NCI-H1694 treated with DMSO at 0.1 percent for 48 hours (cell line): ENCODE data around the gene SPIRE2.

Experiments used
- DNase-seq: peaks from one replicate; lab custom pipeline; 2025; lab: John Stamatoyannopoulos, UW

The SPIRE2 gene

DNA sequence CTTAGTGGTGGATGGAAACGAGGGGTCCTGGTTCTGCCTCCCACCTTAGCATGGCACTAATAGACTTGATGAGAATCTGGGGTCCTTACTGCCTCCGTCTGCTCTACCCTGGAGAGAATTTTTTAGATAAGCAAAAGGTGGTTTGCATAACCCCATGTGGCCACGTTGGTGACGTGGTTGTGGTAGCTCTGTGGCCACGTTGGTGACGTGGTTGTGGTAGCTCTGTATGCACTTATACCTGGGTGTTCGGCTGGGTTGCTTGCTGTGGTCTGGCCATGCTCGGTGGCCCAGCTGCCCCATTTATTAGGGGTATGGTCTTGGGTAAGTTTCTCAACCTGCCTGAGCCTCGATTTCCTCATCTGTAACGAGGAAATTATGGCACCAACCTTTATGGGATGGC lies 13.0 kb downstream of the SPIRE2 start:
- DNase-seq, result no peak

DNA sequence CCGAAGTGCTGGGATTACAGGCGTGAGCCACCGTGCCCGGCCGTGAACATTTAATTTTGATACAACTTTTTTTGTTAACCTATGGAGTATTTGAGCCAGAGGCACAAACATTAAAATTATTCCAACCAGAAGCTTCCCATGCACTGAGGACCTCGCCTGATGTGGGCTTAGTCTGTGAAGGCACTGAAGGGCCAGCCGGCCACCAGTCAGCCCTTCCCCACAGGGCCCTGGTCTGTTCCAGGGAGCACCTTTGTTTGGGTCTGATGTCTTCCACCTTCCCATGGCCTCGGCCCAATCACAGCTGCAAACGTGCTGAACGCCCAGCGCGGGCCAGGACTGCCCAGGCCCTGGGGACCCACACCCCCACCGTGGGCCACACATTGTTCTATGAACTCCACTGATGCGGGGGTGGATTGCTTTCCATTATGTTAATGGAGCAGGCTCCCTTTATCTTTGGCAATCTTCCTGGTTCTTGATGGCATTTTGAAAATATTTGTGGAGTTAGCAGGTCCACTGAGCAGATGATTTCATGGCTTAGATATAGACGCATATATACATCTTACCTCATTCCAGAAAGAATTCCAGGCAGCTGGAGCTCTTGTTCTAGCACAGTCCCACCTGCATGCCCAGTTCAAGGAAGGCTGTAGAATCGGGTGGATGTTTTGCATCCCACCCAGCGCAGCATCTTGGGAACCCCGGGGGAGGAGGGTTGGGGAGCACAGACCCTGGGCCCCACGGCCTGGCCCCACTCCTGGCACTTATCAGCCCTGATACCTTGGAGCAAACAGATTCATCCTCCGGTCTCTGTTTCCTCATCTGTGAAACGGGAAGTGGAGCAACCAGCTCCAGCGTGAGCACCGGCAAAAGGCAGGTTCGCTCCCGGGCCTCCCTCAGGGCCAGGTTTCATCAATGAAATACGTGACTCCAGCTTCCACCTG lies 14.5 kb downstream of the SPIRE2 start:
- DNase-seq, result no peak

DNA sequence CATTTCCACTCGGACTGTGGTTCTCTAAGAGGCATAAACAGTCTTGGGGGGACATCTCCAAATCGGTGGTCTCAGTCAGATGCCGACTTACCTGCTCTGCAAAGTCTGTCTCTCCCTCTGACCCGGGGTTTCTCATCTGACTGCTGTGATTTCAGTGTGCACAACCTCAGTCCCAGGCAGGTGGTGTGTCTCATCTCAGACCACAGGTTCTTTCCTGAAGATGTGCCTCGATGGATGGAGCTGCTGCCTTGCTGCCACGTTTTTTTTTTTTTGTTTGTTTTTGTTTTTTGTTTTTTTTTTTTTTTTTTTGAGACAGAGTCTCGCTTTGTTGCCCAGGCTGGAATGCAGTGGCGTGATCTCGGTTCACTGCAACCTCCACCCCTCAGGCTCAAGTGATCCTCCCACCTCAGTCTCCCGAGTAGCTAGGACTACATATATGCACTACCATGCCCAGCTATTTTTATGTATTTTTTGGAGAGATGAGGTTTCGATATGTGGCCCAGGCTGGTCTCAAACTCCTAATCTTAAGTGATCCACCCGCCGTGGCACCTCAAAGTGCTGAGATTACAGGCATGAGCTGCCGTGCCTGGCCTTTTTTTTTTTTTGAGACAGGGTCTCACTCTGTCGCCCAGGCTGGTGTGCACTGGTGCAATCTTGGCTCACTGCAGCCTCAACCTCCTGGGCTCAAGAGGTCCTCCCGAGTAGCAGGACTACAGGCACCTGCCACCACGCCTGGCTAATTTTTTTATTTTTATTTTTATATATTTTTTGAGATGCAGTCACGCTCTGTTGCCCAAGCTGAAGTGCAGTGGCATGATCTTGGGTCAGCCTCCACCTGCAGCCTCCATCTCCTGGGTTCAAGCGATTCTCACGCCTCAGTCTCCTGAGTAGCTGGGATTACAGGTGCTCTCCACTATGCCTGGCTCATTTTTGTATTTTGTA lies 15.4 kb downstream of the SPIRE2 start:
- no peak for DNase-seq

DNA sequence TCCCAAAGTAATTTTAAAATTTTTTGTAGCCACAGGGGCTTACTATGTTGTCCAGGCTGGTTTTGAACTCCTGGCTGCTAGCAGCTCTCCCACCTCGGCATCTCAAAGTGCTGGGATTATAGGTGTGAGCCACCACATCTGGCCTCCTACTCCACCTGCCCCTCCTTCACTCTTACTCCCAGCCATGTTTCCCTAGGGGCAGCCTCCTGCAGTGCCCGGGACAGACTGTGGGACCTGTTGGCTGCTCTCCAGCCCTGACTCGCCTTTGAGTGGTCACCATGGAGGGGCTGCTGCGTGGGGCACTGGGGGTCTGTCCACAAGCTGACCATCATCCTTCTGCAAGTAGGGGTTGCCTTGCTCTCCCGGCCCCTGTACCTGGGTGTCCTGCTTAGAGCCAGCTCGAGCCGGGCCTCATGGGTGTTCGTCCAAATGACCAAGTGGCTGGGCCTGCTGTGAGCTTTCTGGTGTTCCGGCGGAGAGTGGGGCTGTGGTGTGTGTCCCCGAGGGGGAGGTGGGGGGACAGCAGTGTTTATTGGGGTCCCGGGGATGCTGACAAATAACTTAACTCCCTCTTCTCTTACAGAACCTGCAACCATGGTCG lies 16.6 kb downstream of the SPIRE2 start:
- DNase-seq, result no peak

DNA sequence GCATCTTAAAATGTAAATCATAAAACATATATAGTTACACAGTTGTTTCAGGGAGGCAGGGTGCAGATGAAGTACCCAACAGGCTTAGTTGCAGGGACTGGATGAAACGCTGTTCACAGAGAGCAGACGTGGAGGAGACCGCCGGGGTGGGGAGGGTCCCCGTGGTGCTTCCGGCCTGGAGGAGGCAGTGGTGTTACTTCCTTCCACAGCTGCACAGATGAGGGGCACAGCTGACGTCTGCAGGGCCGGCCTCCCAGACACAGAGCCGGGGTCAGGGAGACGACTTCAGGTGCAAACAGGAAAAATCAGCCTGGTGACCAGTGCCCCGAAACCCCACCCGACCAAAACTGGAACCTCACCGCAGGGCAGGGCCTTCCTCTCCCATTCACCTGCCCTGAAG lies 17.1 kb downstream of the SPIRE2 start:
- DNase-seq, result no peak

DNA sequence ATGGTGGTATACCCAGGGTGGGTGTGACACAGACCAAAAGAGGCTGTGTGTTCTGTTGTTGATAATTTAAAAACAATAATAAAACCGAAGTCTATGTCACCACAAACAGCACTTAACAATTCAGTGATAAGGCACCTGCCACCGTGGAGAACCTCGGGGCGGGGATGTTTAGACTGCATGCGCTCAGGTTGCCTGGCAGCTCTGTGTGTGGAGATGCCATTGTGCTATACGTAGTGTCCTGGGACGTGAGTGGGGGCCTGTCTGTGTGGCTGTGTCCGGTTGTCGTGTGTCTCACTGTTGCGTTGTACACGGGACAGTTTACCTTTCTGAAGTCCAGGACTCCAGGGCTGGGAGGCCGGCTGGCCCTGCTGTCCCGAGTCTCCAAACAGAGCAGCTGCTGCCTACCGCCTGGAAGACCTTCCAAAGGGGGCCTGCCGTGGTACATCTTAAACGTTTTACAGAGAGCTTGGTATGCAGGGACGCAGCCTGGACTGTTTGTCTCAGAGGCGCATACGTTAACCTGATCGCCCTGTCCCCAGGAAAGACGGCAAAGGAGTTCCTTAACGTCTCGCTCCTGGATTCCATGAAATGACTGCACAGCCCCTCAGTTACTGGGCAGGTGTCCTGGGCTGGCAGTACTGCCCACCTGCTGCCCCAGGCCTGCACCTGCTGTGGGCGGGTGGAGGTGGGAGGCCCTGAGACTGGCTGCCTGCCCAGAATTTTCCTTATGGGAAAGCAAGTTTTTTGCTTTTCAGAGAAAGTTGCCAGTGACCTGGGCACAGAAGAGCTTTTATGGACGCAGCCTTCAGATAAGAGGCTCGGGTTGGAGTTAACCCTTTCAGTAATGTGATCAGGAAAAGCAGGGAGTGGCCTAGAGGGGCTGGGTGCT lies 19.0 kb downstream of the SPIRE2 start:
- DNase-seq, result no peak

DNA sequence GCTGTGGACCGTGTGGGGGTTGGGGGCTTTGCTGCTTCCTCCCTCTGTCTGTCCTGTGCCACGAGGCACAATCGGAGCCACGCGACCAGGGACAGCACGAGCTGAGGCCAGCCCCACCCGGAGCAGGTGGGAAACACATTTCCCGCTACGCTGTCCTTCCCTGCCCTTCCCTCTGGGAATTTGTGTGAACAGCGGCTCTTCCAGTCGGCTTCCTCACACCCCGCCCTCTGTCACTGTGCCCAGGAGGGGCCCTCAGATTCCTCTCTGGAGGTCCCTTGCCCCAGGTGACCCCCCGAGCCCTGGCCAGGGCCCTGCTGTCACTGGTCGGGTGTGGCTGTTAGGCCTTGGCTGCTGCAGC lies 19.6 kb downstream of the SPIRE2 start:
- DNase-seq, result no peak

DNA sequence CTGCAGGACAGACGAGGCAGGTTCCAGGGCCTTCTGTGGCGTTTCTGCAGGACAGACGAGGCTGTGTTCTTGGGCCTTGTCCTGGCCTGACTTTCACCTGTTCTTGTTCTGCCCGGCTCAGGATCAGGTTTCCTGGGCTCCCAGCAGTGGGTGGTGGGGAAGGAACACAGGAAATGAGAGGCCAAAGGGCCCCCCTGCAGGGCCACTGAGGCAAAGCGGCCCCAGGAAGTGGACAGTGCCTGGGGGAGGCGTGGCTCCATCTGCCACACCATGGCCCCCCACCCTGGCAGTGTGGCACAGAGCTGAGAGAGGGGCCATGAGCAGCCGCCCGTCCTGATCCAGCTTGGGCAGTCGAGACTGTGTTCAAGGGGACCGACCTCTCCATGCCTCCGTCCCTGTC lies 20.7 kb downstream of the SPIRE2 start:
- DNase-seq, result no peak

DNA sequence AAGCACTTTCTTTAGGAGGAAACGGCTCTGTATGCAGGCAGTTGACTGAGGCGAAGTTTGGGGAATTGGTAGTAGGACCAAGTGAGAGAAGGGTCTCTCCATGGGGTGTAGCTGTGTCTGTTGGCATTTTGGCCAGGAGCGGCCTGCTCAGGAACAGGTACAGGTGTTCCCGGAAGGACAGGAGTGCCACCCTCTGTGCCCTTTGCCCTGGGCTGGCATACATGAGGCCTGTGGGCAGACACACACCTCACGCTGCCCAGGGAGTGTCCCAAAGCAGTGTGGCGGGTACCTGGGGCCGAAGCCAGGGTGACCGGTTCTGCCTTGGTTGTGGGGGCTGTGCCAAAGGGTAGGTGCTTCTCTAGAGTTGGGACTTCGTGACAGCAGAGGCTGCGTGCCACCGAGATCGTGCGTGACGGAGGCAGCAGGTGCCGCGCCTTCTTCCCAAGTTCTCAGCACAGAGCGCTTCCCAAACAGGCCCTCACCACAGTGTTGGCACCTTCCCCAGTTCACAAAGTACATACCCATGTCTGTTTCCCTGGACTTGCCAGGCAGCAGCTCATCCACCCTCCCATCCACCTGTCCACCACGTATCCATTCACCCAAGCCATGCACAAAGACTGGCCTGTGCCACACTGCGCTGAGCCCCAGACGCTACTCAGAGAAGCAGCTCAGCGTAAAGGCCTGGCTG lies 25.2 kb downstream of the SPIRE2 start:
- DNase-seq, result no peak

DNA sequence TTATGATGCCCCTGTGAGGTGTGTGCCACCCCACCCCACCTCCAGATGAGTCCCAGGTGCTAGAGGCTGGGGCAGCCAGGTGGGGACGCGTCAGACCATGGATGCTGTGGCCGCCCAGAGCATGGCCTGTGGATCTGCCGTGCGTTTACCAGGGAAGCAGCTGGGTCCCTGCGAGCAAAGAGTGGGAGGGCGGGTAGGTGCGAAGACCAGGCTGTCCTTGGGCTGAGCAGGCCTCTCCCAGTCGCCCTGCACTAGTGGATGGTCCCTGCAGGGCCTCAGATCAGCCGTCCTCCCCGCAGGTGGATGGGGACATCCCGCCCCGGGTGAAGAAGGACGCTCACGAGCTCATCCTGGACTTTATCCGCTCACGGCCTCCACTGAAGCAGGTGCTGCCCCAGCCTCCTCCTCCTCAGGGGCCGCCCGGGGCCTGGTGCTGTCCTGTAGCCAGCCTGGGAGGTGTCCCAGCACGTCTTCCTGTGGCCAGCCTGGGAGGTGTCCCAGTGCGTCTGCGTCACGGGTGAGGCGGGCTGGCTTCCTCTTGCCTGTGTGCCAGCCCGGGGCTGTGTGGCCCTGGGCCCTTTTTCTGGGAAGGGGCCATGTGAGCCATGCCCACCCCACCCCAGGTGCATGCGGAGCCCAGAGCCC lies 27.1 kb downstream of the SPIRE2 start:
- no peak for DNase-seq

DNA sequence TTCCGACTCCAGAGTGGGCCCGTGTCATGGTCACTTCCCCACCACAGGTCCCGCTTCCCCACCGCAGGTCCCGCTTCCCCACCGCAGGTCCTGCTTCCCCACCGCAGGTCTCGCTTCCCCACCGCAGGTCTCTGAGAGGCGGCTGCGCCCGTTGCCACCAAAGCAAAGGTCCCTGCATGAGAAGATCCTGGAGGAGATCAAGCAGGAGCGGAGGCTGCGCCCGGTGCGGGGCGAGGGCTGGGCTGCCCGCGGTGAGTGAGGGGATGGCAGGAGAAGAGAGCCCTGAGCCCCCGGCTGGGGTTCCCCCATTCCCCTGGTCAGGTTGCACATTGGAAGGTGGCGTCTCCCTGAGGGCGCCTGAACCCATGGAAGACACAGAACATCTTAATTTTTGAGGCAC lies 27.7 kb downstream of the SPIRE2 start:
- DNase-seq, result no peak

DNA sequence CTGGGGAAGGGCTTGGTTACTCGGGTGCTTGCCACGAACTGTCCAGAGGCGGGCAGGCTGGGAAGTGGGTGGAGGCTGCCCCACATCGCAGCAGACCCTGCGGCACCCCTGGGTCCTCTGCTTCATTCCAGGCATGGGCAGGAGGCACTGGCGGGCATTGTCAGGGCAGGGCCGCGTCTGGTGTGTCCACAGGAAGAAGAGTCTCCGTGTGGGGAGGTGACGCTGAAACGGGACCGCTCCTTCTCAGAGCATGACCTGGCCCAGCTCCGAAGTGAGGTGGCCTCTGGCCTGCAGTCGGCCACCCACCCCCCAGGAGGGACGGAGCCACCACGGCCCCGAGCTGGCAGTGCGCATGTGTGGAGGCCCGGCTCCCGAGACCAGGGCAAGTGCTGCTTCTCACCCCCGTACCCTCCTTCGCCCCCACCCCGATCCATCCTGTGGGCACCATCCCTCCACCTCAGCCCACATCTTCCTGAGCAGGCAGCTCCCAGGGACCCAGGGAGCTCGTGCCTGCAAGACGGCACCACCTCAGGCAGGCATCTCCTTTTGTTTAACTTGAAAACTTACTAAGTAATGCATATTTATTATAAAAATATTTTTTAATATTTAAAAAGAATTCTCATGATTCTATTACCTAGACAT lies 30.8 kb downstream of the SPIRE2 start:
- no peak for DNase-seq

DNA sequence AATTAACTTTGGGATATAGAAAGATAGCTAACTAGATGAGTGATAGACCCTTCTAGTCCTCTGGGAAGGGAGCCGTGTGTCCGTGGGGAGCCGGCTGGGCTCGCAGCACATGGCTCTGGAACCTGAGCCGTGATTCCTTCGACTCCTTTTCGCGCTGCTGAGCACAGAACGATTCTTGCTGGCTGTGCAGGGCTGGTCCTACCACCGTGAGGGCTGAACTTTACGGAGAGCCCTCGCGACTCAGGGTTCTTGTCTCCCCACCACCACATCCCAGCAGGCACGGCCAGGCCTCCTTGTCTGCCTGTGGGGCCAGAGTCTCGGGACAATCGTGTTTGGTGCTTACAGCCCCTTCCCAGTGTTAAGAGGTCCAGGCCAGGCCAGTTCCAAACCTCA lies 31.3 kb downstream of the SPIRE2 start:
- no peak for DNase-seq

DNA sequence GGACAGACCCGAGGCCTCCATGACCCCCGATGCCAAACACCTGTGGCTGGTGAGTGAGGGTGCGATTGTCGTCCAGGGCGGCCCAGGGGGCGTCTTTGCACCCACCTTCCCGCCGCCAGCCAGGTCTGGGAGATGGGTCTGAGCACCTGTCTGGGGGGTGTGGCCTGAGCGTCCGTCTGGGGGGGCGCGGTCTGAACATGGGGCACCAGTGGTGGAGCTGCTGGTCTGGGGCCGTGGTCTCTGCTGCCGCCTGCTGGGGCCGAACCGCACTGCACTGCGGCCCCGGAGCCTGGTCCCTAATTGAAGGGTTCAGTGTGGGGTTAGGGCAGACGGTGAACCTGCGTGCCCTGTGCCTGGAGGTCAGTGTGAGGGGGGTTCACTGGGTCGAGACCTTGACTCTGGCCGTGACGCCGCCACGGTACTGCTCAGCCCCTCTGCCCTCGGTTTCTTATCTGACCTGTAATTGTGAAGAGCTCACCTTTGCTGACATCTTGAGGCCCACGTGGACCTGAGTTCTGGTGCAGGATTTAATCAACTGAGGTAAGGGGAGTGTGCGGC lies 32.6 kb downstream of the SPIRE2 start:
- DNase-seq, result peak; percentile 20

DNA sequence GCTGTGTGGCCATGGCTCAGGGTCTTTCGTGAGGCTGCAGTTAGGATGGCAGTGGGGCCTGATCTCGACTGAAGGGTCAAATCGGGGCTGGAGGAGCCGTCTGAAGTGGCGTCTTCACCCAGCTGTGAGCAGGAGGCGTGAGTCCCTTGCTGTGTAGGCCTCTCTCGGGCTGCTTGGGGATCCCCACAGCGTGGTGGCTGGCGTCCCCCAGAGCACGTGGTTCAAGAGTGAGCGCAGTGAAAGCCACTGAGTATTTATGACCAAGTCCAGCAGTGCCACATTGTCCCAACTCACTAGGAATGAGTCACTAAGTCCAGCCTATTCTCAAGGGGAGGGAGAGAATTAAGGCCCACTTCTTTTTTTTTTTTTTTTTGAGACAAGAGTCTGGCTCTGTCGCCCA lies 33.4 kb downstream of the SPIRE2 start:
- no peak for DNase-seq

DNA sequence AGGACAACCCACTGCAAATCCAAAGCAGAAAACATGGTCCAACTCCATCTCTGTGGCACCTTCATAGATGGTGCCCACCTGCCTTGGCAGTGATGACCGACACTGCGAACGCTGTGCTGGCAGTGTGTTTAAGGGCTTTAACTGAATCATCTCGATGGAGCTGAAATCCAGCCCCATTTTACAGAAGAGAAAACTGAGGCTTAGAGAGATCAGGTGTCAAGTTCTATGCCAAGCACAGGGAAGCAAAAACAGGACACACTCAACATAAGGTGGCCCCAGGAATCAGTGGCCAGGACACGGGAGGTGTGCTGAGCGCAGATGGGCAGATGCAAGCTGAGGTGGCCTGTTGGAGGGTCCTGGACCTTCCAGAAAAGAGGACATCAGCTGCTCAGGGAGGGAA lies 34.5 kb downstream of the SPIRE2 start:
- no peak for DNase-seq

DNA sequence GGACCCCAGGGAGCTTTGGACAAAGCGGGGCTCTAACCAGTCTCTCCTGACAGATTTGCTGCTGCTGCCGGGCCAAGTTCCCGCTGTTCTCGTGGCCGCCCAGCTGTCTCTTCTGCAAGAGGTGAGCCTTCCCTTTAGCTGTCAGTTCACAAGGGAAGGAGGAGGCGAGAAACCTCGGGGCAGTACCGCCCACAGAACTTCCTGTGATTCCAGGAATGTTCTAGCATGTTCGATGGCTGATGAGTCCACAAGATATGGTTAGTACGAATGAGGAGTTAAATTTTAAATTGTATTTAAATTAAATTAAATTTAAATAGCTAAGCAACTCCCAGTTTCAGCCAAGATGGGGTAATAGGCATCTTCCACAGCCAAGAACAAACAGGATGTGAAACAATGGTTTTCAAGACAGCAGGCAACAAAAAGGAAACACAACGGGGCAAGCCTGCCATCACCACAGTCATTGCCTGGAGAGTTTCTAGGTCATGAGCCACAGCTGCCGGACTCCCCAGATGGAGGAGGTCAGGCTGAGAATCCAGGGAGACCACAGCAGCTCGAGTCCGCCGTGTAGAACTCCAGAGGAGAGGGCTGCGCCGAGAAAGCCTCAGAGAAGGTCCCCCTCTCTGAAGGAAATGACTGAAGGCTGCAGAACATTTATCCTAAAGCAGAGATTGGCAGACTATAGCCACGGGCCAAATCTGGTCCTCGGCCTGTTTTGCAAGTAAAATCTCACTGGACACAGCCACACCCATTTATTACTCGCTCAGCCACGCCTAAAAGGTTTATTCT lies 35.7 kb downstream of the SPIRE2 start:
- DNase-seq, result no peak

DNA sequence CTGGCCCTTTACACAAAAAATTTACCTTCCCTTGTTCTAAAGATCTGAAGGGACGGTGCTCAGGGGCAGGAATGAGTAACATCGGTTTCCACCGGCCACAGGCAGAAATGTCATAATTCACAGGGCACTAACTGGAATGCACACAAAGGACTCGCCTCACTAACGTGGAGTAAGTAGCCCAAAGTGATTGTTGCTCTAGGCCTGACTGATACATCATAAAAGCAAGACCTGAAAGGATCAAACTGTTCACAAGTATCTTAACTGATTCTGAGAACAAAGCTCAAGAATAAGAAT lies 36.2 kb downstream of the SPIRE2 start:
- DNase-seq, result no peak

DNA sequence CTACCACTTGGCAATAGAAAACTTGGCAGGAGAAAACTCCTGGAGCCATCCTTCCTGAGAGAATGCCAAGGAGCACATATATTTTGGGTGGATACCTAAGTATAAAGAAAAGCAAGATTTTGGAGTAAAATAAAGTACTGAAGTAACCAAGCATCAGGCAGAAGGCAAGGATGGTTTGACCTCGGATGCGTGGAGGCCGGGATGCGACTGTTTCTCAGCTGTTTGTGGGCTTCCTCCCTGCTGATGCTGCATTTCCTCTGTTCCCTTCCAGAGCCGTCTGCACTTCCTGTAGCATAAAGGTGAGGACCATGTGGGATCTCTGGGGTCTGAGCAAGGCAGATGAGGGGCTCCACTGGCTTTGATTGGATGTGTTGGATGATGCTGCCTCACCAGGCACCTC lies 39.6 kb downstream of the SPIRE2 start:
- no peak for DNase-seq
